Measurements from ENCODE around the gene RBPJ.

The RBPJ gene

GRCh38 chr4:26459756-26460530, 139.1 kb downstream of the RBPJ start:
- no peak for DNase-seq (ENCODE audit: low read depth)

DNA sequence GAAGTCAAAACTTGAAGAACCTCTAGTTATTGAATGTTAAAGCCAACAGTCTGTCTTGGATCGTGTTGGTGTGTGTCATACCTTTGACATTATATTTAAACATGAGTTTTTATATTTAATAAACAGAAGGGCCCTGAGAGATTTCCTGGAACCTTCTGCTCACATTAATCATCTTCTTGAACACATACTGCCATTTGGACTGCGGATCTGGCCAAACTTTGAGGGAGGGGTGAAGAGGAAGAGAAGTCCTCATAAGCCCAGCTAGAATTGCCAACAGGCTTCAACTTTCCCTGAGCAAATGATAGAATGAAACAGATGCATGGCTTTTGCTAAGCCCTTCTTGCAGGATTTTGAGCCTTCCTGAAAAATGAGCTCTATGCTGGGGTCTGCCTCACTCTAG, 142.1 kb downstream of the RBPJ start:
- DNase-seq (ENCODE audit: low read depth) = no peak

DNA sequence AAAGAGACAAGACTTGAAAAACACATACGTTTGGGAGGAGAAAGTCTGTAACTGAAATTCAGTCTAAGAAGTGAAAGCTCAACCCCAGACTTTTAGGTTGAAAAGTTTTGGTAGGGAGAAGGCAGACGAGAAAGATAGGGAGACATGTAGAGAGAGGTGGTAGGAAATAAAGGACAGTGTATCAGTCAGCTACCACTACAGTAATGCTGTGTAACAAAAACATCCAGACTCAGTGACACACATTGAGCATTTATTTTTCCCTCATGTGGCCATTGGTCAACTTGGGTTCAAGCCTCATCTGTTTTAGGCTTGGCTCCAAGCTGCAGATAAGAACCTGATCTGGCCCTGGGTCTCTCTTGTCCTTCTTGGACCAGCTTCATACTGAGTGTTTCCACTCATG, 142.6 kb downstream of the RBPJ start:
- DNase-seq (ENCODE audit: low read depth) = no peak

DNA sequence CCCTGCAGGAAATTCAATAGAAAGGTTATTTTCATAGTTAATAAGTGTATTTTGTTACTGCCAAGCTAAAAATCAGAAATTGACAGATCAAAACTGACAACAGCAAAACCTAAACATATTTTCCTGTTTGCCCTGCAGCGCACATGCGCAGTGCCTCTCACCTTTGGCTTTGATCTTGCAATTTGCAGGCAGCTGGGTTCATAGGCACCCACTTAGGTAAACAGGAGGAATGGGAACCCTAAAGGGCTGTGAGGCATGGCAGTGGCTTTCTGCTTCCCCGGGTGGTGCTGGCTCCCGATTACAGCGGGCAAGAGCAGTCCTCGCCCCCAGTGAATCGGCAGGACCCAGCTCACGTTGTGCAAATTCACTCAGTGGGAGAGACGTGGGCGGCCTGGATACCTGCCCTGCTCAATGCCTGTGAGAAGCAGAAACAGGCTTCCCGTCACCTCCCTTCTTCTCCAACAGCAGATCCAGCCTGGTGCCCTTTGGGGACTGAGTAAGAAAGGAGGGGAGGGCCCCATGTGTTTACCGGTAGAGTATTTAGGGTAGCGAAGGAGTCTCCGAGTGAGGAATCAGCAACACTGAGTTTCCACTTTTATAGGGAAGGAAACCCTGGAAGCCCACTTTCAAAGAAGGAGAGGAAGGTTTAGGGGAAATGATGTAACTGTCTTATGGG, 143.7 kb downstream of the RBPJ start:
- DNase-seq (ENCODE audit: low read depth) = no peak

DNA sequence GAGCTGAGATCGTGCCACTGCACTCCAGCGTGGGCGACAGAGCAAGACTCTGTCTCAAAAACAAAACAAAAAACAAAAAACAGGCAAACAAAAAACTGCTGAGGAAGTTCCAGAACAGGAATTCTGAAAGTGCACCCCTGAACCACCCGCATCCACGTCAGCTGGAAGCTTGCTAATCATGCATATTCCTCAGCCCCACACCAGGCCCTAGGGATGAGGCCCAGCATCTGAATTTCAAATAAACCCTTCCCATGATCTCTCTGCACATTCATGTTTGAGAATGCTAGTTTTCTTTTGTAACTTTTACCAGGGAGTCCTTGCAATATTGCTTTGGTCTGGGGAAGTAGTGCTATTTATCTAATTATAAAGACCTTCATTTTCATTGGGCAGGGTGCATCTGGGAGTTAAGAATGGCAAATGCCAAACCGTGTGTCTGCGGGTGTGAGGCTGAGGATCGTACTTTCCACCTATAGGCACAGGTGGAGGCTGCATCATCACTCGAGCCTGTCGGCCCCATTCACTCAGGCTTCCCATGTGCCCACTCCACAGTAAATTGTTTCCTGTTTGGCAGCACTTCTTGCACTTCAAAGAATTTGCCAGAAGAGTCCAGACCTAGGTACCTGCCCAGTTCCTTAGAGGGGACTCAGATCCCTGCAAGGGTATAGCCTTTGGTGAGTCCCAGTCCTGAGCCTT, 145.9 kb downstream of the RBPJ start:
- DNase-seq (ENCODE audit: low read depth) = no peak

DNA sequence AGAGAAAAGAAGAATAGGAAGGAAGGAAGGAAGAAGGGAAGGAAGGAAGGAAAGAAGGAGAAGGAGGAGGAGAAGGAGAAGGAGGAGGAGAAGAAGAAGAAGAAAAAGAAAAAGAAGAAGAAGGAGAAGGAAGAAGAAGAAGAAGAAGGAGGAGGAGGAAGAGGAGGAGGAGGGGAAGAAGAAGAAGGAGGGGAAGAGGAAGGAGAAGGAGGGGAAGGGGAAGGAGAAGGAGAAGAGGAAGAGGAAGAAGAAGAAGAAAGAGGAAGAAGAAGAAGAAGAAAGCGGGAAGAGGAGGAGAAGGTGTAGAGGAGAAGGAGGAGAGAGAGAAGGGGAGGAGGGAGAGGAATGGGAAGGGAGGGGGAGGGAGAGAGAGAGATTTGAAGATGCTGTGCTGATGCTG, 146.9 kb downstream of the RBPJ start:
- DNase-seq (ENCODE audit: low read depth) = no peak

DNA sequence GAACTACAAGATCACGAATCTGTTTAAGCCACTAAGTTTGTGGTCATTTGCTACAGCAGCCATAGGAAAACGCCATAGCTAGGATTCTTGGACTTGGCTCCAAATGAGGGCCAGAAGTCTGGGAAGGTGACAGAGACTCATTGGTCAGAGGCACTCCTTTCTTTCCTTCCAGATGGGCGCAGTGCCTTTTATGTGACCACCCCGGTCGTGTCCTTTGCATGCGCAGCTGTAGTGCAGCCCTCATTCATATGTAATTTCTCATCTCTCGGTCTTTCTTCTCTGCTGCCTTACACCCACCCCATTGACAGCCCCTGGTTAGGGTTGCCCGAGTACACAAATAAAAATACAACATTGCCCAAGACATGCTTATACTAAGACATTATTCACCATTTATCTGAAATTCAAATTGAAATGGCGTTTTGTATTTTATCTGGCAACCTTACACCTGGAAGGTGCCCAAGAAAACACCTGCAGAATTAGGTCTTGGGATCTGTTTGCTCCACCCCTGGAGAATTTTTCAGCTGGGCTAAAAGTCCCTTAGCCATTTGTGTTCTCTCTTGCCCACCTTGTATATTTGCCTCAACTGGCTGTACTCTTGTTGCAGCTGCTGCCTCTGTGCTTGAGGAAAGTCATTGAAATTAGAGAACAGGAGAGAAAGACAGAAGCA, 147.6 kb downstream of the RBPJ start:
- no peak for DNase-seq (ENCODE audit: low read depth)

DNA sequence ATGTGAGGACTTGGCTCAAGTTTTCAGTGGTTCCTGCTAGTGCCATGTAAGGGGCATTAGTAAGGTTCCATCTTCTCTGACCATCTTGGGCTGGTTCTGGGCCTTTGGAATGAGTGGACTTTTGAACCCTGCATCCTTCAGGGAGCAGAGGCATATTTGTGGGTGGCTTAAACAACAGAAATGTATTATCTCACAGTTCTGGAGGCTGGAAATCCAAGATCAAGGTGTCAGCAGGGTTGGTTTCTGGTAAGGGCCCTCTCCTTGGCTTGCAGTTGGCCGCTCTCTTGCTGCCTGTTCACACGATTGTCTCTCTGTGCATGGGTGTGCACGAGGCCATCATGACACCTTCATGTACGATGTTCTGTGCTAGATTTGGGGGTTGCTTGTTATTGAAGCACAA, 148.2 kb downstream of the RBPJ start:
- no peak for DNase-seq (ENCODE audit: low read depth)

DNA sequence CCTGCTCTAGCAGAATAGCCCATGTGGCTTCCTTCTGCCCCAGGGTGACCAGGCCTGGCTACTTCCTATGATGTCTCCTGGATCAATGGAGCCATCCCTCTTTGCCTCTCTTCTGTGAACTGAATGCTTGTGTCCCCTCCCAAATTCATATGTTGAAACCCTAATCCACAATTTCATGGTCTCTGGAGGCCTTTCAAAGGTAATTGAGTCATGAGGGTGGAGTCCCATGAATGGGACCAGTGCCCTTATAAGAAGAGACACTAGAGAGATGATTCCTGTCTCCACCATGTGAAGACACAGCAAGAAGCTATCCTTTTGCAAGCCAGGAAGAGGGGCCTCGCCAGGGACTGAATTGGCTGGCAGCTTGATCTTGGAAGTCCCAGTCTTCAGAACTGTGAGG, 151.1 kb downstream of the RBPJ start:
- DNase-seq (ENCODE audit: low read depth) = no peak

DNA sequence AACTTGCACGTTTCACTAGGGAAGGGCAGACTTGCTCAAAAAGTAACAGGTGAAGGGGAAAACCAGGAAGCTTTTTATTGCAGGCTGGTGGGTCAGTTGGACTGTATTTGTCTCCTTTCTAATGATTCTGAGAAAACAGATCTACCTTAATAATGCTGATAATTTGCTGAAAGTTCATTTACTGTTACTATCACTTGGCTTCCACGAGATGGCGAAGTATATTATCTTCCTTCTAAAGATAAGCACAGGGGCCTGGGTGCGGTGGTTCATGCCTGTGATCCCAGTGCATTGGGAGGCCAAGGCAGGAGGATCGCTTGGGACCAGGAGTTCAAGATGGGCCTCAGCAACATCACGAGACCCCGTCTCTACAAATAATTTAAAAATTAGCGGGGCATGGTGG, 153.1 kb downstream of the RBPJ start:
- no peak for DNase-seq (ENCODE audit: low read depth)

DNA sequence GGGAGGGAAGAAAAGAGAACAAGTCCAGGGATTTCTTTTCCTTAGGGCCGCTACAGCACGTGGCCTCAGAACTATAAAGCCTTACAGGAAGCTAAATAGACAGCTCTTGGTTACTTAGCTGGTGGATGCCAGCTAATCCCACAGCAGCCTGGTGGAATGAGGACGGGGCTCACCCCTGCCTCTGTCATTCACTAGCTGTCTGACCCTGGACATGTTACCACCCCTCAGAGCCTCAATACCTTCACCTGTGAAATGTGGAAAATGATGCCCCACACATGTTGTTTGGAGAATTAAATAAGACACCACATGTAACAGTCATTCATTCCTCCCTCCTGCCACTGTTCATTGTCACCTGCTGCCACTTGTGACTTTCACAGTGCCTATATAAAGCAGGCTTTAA, 153.7 kb downstream of the RBPJ start:
- DNase-seq (ENCODE audit: low read depth) = no peak

- DNase-seq (ENCODE audit: low read depth) = no peak
Observed at GRCh38 chr4:26475716-26476115, 154.9 kb downstream of the RBPJ start.

- no peak for DNase-seq (ENCODE audit: low read depth)
Observed at GRCh38 chr4:26476545-26476944, 155.7 kb downstream of the RBPJ start.

DNA sequence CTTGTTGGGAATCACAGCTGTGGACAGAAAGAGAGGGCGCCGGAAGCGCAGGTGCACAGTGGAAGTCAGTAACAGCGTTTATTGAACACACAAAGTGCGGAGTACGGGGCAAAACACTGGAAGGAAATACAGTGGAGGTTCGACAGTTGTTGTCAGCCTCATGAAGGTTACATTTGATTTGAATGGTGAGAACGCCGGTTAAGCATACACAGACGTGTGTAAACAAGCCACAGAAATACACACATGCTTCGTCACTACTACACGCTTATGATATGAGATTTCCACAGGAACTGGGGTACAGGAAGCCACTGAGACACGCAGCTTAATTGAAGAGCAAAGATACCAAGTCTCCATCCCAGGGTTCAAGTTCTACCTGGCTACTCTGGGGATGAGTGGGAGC, 157.5 kb downstream of the RBPJ start:
- no peak for DNase-seq (ENCODE audit: low read depth)

DNA sequence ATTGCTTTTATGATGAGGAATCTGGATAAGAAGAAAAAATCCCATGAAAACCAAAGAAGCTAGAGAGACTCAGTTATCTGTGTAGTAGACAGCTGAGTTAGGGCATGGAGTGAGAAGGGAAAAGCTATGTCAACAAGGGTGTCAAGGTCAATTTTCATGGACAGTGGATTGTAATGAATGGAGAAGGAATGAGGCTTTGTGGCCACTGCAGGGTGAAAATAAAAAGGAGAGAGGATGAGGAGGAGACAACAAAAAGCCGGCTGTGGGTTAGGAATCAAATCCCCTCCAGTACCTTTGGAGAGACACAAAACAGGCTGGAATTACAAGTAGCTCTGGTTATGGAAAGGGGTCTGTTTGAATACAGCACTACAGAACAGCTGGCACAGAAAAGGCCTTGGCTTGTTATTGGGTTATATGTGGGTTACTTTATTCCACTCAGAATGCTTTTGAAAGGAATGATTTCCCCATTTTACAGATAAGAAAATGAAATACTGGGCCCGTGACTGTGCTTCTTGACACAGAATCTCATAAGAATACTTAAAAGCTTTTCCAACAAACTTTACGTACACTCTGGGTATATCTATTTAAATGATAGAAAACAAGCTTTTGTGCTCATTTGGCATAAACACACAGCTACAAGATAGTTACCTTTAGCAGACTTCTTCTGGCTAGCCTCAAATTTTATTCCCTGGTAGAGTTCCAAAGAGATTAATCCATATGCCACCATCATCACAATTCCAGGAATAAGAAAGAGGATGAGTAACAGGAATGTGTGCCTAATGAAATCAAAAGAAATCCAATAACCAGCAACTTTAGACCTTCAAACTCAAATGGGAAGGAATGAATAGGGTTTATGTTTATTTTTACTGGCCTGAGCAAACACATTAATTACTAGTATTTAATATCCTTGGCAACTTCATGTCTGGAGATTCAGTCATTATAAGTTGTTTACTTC, 162.0 kb downstream of the RBPJ start:
- DNase-seq (ENCODE audit: low read depth) = no peak

GRCh38 chr4:26484032-26484515, 163.3 kb downstream of the RBPJ start:
- DNase-seq (ENCODE audit: low read depth) = no peak

DNA sequence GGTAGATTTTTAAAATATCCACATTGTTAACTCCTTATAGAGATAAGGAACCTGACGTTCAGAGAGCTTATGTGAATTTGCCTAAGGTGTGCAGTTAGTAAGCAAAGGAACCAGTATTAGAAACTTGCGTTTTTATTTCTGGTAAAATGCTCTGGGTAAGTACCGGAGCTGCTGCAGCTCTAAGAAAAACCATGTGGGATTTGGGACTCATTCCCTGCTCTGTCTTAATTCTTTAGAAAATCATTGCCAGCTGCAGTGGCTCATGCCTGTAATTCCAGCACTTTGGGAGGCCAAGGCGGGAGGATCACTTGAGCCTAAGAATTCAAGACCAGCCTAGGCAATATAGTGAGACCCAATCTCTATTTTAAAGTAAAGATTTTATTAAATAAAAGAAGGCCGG, 163.7 kb downstream of the RBPJ start:
- no peak for DNase-seq (ENCODE audit: low read depth)
